Subcutaneous adipose tissue (tissue), 4 donors: ENCODE results near the gene ETFA. TPM values are rescaled to one million over a fixed set of nuclear protein-coding genes. Genes with fewer than 3 reads are reported as not detected.

Experiments
- CTCF ChIP-seq: fragments of 450-650 bp; IDR thresholded peaks from one replicate; pipeline ENCODE4 v1.5.1; 2016; ENCODE audit warnings: low read depth, mild to moderate bottlenecking, control low read depth, antibody characterized with exemption, moderate library complexity
- total RNA-seq, 4 donors: library from RNA; depleted of rRNA; stranded (reverse); fragments of >200 nt; gene quantifications; one replicate each; pipeline ENCODE4 v1.1.0, GENCODE V29; 2016

Gene ETFA
- total RNA-seq, 4 donors from 2014 or later, result 148 to 186 (median 157) TPM

- no peak for TF ChIP-seq CTCF
These were observed 93.4 kb downstream of the ETFA start for GRCh38 chr15:76217882-76218217.

GRCh38 chr15:76217029-76217881 lies 94.0 kb downstream of the ETFA start:
- no peak for TF ChIP-seq CTCF

- TF ChIP-seq CTCF, result no peak
These were observed 95.6 kb downstream of the ETFA start for GRCh38 chr15:76215634-76216033.

GRCh38 chr15:76209942-76210341 lies 101.3 kb downstream of the ETFA start:
- TF ChIP-seq CTCF, result no peak

- no peak for TF ChIP-seq CTCF
These were observed 101.7 kb downstream of the ETFA start for GRCh38 chr15:76209523-76209922.

- no peak for TF ChIP-seq CTCF
These were observed 102.4 kb downstream of the ETFA start for GRCh38 chr15:76208786-76209424.

- TF ChIP-seq CTCF, result no peak
These were observed 103.0 kb downstream of the ETFA start for GRCh38 chr15:76208084-76208785.
